Lower leg skin (tissue), 3 donors: Measurements from ENCODE around the gene PDLIM5.

ENCODE experiments used
- POLR2A ChIP-seq, 2 donors: fragments of 450-650 bp; IDR thresholded peaks; one replicate each; pipeline ENCODE4 v1.6.1; 2016 to 2017; ENCODE audit warnings: antibody characterized with exemption in 2 of 2, mild to moderate bottlenecking in 1 of 2, moderate library complexity in 1 of 2
- TF ChIP-seq, protein P1 (sequence below), 3 donors: fragments of 450-650 bp; IDR thresholded peaks; one replicate each; pipeline ENCODE4 v1.5.1; 2016; ENCODE audit warnings: antibody characterized with exemption in 3 of 3, mild to moderate bottlenecking in 3 of 3, moderate library complexity in 2 of 3

DNA sequence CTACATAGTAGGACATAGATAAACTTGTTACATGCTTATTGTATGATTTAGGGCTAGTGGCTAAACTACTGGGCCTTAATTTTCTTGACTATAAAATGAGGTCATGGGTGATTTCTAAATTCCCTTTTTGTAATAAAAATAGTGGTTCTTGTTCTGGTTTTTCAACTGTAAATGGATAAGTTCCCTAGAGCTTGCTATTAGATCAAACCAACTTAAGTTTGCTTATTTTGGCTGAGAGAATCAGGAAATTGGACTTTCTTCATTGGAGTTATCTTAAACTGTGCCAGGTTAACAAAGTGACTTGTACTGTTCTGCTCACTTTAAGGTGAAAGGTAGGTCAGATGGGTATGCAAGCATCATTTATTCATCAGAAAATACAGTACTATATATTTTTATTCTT lies 78.3 kb downstream of the PDLIM5 start:
- TF ChIP-seq POLR2A (IDR thresholded peaks at IDR 0.05) = no peak
- TF ChIP-seq, protein P1, sequence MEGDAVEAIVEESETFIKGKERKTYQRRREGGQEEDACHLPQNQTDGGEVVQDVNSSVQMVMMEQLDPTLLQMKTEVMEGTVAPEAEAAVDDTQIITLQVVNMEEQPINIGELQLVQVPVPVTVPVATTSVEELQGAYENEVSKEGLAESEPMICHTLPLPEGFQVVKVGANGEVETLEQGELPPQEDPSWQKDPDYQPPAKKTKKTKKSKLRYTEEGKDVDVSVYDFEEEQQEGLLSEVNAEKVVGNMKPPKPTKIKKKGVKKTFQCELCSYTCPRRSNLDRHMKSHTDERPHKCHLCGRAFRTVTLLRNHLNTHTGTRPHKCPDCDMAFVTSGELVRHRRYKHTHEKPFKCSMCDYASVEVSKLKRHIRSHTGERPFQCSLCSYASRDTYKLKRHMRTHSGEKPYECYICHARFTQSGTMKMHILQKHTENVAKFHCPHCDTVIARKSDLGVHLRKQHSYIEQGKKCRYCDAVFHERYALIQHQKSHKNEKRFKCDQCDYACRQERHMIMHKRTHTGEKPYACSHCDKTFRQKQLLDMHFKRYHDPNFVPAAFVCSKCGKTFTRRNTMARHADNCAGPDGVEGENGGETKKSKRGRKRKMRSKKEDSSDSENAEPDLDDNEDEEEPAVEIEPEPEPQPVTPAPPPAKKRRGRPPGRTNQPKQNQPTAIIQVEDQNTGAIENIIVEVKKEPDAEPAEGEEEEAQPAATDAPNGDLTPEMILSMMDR (IDR thresholded peaks at IDR 0.05) = no peak
